Activated CD4-positive, CD25-positive, alpha-beta regulatory T cell (primary cell): Measurements from ENCODE around the gene GABRP.
"Not testable (repeated sequence)": the region's sequence is repeated elsewhere in the genome, so short reads cannot be mapped to it uniquely, and the experiment has no call there.

ENCODE experiments used
- DNase-seq, 4 experiments: peaks; one replicate each; lab custom pipeline; 2025; lab: John Stamatoyannopoulos, UW

GABRP gene, protein sequence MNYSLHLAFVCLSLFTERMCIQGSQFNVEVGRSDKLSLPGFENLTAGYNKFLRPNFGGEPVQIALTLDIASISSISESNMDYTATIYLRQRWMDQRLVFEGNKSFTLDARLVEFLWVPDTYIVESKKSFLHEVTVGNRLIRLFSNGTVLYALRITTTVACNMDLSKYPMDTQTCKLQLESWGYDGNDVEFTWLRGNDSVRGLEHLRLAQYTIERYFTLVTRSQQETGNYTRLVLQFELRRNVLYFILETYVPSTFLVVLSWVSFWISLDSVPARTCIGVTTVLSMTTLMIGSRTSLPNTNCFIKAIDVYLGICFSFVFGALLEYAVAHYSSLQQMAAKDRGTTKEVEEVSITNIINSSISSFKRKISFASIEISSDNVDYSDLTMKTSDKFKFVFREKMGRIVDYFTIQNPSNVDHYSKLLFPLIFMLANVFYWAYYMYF

DNA sequence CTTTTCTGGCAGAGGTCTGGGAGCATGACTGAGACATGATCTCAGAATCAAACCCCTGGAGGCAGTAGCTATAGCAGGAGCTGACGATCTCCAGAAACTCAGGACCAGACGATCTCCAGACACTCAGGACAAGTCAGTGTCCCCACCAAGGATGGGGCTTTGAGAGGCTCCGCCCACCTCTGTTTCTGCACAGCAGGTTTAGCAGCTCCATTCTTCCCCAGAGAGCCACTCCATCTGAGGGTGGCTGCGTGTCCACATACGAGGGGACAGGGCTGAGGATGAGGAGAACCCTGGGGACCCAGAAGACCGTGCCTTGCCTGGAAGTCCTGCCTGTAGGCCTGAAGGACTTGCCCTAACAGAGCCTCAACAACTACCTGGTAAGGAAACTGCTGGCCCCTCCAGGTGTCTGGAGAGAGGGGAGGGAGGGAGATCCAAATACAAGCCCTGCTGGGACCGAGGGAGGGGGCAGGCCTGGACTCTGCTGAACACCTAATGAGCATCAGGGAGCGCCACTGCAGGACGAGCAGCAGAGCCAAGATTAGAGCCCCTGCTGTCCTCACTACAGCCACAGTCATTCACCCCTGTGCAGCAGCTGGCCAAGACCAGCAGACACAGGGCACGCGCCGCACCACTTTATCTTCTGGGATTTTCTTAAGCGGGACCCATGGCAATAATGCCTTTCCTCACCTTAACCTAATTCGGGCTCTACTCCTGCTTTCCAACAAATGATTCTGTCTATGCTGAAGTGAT, at the start of gene GABRP:
Gene GABRP (plus strand): TSS at position 228 of the 750 bp plus-strand sequence. CDS start 4,891 bp downstream, outside the sequence.
- DNase-seq, result no peak

DNA sequence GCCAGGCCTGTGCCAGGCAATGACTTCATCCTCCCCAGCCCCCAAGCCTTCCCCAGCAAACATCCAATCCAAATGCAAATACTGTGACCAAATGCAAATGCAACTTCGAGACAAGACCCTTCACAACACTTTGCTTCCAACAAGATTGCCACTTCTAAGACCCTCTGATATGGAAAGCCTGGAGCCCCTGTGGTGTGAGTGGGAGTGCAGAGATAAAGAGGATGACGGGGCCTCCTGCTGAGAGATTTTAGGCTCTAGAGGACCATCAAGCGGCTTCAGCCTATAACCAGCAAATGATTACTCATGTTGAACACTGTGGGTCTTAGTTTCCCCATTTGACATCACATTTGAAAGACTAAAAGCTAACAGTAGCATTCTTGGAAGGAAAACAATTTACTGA, 46.6 kb upstream of the GABRP start:
- no peak for DNase-seq

DNA sequence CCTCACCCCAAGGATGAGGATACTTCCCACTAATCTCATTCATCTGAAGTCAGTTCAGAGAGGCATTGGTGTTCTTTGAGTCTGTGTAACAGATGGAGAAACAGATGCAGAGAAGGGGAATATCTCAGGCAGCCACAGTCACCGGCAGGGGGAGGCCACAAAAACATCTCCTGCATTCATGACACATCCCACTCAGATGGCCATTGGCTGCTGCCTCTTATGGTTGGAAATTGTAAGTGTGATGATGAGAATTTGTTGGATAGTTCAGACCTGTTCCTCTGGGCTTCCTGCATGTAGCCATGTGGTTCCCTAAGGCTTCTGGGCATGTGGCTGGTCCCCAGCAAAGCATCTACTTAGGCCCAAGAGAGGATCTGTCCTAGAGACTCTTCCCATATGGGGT, 45.9 kb upstream of the GABRP start:
- no peak for DNase-seq

DNA sequence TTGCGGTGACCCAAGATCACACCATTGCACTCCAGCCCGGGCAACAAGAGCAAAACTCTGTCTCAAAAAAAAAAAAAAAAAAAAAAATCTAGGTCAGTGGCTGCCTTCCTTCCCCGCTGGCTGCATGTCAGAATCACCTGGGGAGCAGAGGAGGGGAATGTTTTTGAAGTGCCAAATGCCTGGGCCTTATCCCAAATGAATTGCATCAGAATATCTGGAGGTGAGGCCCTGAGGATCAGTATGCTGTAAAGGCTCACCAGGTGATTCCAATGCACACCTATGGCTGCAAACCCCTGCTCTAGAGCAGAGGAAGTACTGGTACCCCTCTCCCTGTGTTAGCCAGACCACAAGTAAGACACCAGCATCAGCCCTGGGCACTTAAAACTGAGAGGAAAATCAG, 44.7 kb upstream of the GABRP start:
- no peak for DNase-seq

DNA sequence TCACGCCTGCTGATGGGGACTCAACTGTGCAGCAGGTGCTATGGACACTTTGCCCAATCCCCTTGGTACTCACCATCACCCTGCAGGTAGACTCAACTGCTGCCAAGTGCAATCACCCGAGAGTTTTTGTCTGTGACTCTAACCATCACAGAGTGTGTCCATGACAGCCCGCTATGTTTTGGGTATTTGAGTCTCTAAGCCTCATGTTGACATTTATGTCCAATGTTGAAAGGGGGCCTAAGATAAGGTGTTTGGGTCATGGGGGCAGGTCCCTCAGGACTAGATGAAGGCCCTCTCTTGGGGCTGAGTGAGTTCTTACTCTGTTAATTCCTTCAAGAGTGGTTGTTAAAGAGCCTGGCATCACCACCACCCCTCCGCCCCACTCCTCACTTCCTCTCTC, 44.1 kb upstream of the GABRP start:
- DNase-seq, result no peak

DNA sequence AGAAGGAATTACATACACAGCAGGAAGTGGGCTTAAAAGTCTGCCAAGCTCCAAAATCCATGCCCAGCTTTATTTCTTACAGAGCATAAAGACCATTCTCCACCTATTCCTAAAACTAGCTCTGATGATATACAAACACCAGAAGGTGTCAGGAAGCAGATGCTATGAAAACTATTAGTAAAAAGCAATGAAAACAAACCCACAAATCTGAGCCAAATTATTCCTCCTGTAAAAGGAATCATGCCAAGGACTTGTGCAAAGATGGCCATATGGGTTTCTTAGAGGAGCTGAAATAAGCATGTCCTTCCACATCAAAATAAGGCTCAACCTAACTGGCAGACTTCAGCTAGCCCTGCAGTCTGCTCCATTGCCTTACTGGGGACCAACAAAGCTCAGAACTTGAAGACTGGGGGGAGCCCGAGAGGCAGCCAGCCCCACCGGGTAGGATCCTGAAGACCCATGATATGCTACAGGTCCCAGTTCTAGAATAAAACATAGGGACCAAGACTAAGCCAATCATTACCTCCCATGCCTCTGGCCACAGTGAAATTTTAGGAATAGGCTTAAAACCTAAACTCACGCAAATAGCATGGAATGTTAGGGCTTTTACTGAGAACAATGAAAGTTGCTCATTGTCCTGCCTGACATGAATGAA, 42.8 kb upstream of the GABRP start:
- no peak for DNase-seq

DNA sequence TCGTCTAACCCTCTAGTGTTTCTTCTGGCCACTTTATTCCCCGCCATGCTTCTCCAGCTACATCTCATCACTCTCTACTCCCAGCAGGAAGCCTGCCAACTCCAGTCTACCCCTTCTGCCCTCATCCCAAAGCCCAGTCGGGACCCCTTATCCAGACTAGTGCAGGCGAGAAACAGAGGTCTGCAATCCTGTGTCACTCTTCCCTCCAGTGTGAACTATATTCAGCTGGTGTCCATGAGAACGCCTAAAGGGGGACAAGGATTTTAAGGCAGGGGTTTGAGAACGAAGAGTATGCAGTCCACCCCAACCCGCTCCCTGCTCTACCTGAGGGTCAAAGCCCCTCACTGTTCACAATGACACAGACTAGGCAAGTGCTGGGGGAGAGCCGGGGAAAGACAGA, 41.7 kb upstream of the GABRP start:
- DNase-seq, result no peak

DNA sequence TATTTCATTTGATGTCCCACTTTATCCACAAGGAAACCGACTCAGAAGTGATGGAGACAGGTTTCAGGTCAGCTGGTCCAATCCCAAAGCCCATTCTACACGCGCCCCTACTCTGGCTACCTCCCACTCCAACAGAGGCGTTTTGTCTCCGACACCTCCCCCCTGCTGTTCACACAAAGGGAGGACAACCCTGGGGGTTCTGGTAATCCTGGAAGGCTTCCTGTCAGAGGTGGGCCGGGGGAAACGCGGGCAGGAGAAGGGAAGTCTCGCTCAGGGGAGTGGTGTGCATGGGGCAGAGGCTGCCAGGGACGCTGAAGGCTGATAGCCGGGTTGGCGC, 39.7 kb upstream of the GABRP start:
- DNase-seq, result no peak

DNA sequence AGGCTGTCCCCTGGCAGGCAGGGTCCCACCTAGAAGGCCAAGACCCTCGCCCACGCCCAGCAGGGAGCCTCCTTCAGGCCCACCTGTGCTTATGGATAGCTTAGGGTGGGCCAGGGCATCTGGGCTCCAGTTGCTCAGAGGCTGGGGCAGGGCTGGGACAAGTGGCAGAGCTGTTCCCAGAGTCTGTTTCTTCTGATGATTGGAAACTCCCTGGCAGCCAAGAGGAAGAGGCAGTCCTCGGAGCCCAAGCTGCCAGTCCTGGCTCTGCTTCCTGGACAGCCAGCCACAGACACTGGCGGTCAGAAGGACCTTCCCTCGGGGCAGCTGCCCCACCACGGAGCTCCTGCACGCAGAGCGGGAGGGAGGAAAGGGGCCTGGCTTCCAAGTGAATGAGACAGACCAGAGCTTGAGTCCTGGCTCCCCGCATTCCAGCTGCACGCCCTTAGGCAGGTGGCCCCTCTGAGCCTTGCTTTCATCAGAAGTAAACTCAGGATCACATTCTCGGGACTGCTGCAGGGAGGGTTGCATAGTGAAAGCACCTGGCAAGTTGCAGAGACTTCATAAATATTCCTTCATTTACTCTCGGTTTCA, 37.9 kb upstream of the GABRP start:
- no peak for DNase-seq

DNA sequence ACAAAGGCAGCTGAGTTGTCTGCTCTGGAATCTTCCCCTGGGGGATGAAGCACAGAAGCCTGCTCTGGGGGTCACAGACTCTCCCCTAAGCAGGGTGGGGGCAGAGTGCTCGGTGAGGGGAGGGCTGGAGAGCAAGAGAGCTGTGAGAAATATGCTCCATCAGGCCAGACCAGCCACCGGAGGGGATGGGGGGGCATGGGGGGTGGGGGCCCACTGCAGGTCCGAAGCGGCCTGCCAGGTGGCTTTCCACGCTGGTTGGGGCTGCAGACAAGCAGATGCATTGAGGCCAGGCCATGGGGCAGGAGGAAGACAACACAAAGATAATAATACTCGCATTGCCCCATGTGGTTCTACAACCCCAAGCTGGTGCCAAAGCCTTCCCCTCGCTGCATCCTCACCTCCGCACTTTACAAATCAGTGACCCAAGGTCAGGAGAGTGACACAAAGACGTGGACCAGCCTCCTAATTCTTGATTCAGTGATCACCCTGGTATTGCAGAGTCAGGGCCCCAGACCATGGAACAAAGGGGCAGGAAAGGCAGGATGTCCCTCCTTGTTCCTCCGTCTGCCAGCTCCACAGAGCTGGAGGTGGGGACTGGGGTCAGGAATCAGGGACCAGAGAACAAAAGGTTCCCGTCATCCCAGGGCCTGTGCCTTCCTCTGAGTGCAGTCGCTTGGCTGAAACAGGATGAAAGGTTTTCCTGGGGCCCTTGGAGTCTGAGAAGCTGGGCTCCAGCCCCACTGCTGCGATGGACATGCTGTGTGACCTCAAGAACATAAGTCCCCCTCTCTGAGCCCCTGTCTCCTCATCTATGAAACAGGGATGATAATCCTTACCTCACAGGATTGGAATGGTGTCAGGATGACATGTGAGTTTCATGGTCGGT, 37.2 kb upstream of the GABRP start:
- no peak for DNase-seq

DNA sequence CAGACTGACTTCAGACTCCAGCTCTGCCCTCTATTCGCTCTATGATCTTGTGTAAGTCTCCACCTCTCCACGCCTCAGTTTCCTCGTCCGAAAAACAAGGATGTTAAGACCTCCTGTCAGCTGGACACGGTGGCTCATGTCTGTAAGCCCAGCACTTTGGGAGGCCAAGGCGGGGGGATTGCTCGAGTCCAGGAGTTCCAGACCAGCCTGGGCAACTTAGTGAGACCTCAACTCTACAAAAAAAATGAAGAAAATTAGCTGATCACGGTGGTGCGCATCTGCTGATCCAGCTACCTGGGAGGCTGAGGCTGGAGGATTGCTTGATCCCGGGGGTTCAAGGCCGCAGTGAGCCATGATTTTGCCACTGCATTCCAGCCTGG, 36.6 kb upstream of the GABRP start:
- no peak for DNase-seq

DNA sequence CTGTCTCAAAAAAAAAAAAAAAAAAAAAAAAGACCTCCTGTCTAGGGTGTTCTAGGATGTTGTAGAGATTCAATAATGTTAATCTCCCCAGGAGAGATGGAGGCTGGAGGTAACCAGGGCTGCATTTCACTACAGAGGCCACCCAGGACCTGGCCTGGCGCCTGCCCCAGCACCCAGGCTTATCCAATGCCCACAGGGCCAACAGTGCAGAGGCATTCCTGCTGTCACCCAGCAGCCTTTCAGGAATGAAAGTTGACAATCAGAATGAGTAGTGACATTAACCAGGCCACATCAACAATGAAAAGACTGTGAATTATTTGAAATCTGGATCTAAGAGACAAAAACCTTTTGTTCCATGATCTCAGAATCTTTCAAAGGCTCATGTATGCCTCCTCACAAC, 36.2 kb upstream of the GABRP start:
- DNase-seq, result no peak

DNA sequence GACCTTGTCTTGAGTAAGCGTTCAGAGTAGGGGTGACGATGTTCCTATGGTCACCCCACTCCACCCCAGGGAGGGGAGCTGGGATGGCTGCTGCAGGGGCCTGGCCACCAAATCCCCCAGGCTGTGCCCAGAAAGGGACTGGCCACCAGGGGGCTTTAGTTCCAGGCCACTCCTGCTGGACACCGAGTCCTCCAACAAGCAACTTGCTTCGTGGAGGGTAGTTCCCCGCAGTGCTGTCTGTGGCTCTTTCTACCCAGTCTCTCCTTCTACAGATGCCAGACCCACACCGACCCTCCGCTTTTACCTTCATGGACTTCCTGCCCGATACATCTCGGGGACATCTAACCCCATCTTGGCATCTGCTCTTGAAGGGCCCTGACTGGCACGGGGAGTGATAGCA, 35.7 kb upstream of the GABRP start:
- DNase-seq, result no peak

DNA sequence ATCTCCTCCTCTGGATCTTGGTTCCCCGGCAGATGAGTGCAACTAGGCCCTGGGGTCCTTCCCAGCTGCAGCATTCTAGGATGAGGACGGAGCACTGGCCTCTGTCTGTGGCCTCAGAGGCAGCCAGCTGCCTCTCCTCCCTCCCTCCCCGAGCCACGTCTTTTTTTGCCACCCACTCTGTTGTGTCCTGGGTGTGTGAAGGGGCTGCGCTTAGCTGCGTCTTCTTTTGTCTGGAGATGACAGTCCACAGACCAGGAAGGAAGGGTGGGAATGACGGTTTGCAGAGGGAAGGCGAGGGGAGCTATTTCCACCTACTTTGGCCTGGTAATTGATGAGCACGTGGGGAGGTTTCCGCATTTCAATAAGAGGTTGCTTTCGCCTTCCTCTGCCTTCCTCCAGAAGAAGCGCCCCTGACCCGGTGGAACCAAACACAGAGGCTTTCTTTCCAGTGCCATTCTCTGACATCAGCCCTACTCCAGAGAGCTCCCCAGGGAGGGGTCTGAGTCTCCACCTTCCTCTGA, 34.5 kb upstream of the GABRP start:
- no peak for DNase-seq

DNA sequence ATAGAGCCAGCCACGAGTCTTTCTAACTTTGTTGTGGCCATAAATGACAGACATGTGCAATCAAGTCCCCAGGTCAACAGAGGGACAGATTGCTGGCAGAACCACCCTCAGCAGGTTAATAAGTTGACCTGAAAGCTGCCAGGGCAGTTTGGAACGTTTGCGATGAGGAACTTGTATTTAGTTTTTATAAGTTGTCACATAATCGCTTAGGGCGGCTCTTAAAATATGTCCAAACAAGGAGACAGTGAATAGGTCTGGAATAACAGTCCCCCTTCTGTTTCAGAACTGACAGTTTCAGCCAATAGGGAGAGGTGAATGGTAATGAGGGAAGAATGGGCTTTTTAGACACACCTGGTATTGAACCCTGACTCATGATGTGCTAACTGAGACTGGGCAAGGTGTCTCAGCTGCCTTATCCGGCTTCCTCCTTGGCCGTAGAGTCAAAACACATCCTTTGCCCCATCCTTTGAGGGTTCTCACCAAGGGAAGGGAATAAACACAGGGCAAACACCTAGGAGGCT, 33.6 kb upstream of the GABRP start:
- no peak for DNase-seq

DNA sequence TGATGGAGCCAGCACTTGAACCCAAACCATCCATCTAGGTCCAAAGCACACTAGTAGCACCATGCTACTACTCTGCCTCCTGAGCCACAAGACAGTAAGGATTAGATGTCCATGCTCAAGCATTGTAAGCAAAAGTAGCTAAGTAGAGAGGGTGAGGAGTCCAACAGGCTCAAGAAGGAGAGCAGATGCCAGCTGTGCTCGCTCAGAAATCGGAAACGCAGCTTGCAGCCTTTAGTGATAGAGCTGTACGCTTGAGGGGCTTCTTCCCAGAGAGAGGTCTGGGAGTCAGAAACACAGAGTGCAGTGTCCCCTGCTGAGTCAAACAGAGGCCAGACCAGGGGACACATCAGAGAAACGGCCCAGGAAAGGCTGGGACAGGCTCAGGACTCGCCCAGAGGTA, 32.7 kb upstream of the GABRP start:
- no peak for DNase-seq

DNA sequence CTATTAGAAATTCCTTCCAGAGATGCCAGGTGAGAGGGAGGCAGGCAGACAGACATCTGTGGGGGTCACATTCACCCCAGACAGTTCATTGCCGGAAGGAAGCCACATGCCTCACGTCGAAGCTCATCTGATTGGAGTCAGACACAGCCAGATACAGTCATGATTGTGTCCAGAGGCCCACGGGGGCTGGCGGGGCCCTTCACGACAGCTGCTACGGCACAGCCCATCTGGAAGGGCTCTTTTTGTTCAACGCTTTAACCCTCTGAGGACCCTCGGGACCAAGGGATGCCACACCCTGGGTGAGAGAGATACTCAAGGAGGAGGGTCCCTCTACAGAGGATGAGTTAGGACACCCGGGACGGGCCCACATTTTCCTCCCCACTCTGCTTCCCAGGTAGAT, 31.9 kb upstream of the GABRP start:
- no peak for DNase-seq

DNA sequence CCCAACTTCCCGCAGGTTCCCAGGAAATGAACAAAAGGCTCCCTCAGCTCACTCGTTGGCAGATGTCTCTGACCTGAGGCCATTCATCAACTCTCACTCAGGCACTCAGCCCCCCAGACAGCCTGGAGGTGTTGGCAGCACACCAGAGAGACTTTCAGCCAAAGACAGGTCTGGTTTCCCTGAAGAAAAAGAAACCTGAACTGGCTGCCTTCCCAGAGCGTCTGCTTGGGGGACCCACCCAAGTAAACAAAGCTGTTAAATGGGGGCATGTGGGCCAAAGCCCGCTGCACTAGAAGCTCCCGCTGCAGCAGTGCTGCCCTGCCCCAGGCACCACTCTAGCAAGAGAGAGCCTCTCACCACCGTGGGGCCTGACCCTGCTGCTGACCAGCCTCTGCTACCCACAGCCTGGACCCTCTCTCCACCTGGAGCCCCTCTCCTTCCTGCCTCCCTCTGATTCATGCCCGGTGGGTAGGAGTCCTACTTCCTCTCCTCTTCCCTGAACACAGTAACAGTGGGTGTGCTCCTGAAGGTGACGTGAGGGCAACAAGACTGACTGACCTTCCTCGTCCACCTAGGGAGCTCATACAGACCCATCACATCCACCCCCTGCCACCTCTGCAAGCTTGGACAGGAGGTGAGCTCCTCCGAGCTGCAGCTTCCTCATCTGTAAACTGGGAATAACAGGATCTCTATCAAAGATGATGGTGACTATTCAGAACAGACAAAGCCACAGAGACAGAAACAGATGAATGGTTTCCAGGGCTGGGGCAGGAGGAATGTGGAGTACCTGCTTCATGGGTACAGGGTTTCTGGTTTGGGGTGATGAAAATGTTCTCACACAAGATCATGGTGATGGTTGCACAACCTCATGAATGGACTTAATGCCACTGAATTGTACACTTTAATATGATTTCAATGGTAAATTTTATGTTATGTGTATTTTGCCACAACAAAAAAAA, 31.0 kb upstream of the GABRP start:
- no peak for DNase-seq

DNA sequence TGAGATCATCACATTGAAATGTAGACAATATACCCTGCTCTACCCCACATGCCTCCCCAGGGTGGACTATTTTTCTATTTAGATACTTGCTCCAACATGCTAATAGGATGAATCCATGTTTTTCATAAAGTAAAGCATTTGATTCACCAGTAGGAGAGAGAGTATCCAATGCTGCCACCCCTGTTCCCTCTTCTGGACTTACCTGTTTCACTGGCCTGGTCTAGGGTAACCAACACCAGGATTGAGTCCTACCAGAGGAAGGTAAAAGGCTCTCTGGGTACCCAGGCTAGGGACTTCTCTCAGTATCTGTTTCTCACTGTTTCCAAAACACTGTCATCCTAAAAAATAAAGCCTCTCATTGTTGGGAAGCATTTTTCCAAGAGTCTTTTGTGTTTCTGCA, 30.2 kb upstream of the GABRP start:
- no peak for DNase-seq

DNA sequence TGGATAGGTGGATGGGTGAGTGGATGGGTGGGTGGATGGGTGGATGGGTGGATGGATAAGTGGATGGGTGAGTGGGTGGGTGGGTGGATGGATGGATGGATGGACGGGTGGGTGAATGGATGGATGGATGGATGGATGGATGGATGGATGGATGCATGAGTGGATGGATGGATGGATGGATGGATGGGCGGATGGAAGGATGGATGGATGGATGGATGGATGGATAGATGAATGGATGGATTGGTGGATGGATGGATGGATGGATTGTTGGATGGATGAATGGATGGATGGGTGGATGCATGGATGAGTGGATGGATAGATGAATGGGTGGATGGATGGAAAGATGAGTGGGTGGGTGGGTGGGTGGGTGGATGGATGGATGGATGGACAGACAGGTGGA, 29.0 kb upstream of the GABRP start:
- DNase-seq, result not testable (repeated sequence)
